ENCODE measurements around the gene XRN1.

- TF ChIP-seq POLR2A (IDR thresholded peaks at IDR 0.05) (no peak), CTCF (IDR thresholded peaks at IDR 0.05) (no peak)
These were observed 12.9 kb upstream of the XRN1 start for GRCh38 chr3:142460689-142461088.
